Omental fat pad (tissue), 4 donors: ENCODE measurements around the gene SUSD5. TPM values are rescaled to one million over a fixed set of nuclear protein-coding genes. Genes with fewer than 3 reads are reported as not detected.

Experiments
- ATAC-seq: fragments of 150-250 bp; one replicate; pipeline ENCODE4 v1.9.1; 2016; ENCODE audit warnings: mild to moderate bottlenecking, moderate library complexity; ENCODE audit not compliant: low FRiP score
- DNase-seq: peaks from one replicate; pipeline ENCODE4 v3.0.0-alpha.2; 2019; ENCODE audit warnings: low spot score
- total RNA-seq, 4 donors: library from RNA; depleted of rRNA; stranded (reverse); fragments of >200 nt; gene quantifications; one replicate each; pipeline ENCODE4 v1.1.0, GENCODE V29; 2016
- TF ChIP-seq, protein P1 (sequence below), 3 donors: fragments of 450-650 bp; IDR thresholded peaks; one replicate each; pipeline ENCODE4 v1.5.1; 2016 to 2017; ENCODE audit warnings: antibody characterized with exemption in 3 of 3, mild to moderate bottlenecking in 3 of 3, moderate library complexity in 2 of 3

SUSD5 gene
- total RNA-seq, 4 donors from 2014 or later = 2.0 to 13.5 (median 6.6) TPM

DNA sequence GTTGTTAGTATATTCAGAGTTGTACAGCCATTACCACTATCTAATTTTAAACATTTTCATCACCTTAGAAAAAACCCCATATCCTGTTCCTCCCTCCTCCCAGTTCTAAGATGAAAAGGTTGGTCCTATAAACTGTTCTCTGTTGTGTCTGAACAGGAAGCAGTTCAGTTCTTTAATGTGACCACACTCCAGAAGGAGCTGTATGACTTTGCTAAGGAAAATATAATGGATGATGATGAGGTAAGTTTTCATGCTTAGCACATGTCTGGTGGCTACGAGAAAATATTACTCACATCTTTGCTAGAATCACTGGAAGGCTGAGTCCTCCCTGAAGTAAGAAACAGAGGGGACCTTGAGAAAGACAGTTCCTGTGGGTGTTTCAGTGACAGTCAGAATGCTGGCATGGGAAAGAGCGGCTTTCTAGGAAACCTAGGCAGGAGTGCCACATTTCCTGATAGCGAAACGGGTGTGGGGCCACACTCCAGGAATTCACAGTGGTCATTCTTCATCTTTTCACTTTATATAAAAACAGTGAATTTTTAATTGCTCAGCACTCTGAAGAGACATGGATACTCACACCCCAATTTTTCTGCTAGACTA, 84.5 kb downstream of the SUSD5 start:
- ATAC-seq (no peak), DNase-seq (no peak)
- TF ChIP-seq, protein P1, sequence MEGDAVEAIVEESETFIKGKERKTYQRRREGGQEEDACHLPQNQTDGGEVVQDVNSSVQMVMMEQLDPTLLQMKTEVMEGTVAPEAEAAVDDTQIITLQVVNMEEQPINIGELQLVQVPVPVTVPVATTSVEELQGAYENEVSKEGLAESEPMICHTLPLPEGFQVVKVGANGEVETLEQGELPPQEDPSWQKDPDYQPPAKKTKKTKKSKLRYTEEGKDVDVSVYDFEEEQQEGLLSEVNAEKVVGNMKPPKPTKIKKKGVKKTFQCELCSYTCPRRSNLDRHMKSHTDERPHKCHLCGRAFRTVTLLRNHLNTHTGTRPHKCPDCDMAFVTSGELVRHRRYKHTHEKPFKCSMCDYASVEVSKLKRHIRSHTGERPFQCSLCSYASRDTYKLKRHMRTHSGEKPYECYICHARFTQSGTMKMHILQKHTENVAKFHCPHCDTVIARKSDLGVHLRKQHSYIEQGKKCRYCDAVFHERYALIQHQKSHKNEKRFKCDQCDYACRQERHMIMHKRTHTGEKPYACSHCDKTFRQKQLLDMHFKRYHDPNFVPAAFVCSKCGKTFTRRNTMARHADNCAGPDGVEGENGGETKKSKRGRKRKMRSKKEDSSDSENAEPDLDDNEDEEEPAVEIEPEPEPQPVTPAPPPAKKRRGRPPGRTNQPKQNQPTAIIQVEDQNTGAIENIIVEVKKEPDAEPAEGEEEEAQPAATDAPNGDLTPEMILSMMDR (IDR thresholded peaks at IDR 0.05) = no peak

DNA sequence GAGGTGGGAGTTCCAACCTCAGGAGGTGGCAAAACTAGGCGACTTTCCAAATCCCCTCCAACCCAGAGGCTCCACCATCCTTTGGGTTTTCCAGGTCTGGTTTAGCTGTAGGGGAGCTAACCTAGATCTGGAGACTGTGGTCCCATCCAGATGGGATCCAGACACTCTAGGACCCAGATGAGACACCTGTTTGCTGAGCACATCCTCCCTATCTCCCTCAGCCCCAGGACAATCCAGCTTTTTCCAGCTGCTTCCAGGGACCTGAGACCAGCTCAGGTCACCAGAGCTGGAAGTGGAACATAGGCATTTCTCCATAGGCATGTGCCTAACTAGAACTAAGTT, 86.6 kb downstream of the SUSD5 start:
- TF ChIP-seq, protein P1 (IDR thresholded peaks at IDR 0.05) = no peak
- ATAC-seq = no peak

DNA sequence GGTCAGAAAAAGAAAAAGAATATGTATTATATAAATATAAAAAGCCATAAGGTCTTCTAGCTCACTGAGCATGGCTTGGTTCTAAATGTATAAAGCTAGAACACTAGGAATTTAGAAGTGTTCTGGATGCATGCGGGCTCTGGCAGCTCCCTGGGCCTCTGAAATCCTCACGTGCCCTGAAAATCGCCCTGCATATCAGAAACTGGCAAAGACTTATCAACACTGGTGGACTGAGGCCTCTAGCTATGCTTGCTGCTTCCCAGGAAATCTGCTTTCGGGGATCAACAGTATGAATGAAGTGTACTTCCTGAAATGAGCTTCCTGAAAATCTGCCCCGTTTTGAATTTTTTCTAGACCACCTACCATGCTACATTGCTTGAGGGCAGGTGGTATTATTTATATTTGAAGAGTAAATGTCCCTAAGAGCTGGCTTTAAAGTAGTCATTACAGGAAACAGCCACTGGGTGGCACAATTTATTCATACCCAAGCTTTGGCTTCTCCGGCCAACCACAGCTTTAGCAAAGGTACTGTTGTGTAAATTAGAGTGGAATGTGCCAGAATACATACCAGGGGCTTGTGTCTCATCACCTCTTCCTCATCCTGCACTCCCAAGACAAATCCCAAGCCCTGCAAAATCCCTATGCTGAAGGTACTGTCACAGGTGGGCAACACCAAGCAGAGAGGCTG, 87.1 kb downstream of the SUSD5 start:
- peak; percentile 91 for ATAC-seq
- no peak for DNase-seq
- TF ChIP-seq, protein P1 (IDR thresholded peaks at IDR 0.05) = peak in 1 of 3 donors; percentile 73

More for the DNA sequence above, 86.6 kb downstream of the SUSD5 start:
- DNase-seq = no peak

DNA sequence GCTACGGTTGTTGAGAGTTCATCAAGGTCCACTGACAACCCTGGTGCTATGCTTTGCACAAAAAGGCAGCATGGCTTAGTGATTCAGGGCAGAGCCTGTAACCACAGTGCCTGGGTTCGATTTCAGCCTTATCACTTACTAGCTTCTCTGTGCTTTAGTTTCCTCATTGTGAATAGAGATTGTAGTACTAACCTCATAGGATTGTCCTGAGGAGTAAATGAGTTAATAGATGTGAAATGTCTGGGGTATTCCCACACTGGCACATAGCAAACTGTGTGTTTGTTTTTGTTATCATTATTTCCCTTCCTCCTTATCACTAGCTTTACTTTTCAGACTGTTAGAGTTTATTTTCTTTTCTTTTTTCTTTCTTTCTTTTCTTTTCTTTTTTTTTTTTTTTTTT, 88.5 kb downstream of the SUSD5 start:
- ATAC-seq (no peak), DNase-seq (no peak)
- TF ChIP-seq, protein P1 (IDR thresholded peaks at IDR 0.05) = no peak

DNA sequence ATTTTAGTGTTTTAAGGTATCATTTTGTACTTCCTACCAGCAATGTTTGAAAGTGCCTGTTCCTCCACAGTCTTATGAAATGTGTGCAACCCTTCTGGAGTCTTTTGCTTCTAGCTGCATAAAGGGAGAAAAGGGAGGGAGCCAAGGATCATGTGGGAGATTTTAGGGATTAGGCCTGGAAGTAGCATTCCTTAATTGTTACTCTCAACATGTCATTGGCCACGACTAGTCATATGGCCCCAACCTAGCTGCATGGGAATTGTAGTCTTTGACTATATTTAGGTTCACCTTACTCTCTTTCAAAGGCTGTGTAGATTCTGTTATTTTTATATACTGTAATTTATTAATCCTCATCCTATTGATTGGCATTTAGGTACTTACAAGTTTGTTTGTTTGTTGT, 89.9 kb downstream of the SUSD5 start:
- TF ChIP-seq, protein P1 (IDR thresholded peaks at IDR 0.05) = no peak
- no peak for DNase-seq
- no peak for ATAC-seq

DNA sequence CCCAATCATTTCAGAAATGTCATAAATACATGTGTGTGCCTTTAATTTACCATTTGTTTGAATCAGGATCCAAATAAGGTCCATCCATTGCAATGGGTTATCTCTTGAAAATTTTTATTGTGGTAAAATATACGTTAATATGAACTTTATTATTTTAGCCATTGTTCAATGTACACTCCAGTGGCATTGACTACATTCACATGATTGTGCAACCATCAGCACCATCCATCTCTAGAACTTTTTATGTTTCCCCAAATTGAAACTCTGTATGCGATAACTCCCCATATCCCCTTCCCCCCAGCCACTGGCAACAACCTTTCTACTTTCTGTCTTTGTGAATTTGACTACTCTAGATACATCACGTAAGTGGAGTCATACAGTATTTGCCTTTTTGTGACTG, 92.8 kb downstream of the SUSD5 start:
- no peak for DNase-seq
- ATAC-seq = no peak
- TF ChIP-seq, protein P1 (IDR thresholded peaks at IDR 0.05) = no peak

DNA sequence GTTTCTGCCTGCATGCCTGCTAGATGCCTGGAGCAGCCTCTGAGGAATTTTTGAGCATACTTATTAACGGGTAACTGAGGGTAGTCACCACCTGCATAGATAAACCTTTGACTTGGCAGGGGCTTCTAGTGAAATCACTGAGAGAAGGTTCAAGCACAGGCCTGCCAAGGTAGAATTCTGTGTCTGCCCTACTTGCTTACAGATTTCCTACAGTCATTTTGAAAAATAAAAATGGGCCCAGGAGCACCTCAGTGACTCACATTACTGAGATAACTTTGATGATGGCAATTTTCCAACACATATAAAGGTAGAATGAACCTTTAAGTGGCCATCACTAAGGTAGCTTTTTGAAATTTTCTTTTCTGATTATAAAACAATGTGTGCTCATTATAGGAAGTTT, 94.0 kb downstream of the SUSD5 start:
- TF ChIP-seq, protein P1 (IDR thresholded peaks at IDR 0.05) = no peak
- no peak for DNase-seq
- no peak for ATAC-seq
